Measurements from ENCODE around the gene MAJIN. TPM values are rescaled to one million over a fixed set of nuclear protein-coding genes. Genes with fewer than 3 reads are reported as not detected.

The MAJIN gene
- total RNA-seq, 4 donors from 2014 or later: not detected

DNA sequence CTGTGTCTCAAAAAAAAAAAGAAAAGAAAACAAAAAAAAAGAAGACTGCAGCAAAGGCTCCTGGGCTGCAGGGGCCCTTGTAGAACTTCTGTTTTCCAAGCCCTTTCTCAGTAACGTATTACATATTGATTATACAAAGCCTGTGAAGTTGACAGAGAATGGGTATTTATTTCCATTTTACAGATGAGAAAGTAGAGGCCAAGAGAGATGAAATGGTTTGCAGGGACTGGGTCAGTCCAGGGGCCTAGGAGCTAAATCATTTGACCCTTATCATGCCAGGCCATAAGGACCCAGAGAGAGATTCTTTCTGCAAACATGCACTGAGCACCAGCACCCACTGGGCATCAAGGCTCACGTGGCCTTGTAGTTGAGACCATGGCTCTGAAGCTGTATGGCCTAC lies 43.0 kb downstream of the MAJIN start:
- TF ChIP-seq, protein P1, sequence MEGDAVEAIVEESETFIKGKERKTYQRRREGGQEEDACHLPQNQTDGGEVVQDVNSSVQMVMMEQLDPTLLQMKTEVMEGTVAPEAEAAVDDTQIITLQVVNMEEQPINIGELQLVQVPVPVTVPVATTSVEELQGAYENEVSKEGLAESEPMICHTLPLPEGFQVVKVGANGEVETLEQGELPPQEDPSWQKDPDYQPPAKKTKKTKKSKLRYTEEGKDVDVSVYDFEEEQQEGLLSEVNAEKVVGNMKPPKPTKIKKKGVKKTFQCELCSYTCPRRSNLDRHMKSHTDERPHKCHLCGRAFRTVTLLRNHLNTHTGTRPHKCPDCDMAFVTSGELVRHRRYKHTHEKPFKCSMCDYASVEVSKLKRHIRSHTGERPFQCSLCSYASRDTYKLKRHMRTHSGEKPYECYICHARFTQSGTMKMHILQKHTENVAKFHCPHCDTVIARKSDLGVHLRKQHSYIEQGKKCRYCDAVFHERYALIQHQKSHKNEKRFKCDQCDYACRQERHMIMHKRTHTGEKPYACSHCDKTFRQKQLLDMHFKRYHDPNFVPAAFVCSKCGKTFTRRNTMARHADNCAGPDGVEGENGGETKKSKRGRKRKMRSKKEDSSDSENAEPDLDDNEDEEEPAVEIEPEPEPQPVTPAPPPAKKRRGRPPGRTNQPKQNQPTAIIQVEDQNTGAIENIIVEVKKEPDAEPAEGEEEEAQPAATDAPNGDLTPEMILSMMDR (IDR thresholded peaks at IDR 0.05; ENCODE audit: low read depth): no peak

DNA sequence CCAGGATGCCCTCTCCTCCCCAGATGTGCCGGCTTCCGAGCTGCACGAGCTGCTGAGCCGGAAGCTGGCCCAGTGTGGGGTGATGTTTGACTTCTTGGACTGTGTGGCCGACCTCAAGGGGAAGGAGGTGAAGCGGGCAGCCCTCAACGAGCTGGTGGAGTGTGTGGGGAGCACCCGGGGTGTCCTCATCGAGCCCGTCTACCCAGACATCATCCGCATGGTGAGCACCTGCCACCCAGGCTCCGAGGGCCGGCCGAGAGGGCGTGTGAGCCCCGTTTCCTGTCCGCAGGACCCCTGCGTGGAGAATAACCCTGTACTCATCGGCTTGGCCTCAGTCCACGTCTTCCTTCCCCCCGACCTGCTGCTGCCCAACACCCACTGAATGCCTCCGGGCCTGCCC lies 45.2 kb downstream of the MAJIN start:
- TF ChIP-seq, protein P1 (IDR thresholded peaks at IDR 0.05; ENCODE audit: low read depth): no peak

DNA sequence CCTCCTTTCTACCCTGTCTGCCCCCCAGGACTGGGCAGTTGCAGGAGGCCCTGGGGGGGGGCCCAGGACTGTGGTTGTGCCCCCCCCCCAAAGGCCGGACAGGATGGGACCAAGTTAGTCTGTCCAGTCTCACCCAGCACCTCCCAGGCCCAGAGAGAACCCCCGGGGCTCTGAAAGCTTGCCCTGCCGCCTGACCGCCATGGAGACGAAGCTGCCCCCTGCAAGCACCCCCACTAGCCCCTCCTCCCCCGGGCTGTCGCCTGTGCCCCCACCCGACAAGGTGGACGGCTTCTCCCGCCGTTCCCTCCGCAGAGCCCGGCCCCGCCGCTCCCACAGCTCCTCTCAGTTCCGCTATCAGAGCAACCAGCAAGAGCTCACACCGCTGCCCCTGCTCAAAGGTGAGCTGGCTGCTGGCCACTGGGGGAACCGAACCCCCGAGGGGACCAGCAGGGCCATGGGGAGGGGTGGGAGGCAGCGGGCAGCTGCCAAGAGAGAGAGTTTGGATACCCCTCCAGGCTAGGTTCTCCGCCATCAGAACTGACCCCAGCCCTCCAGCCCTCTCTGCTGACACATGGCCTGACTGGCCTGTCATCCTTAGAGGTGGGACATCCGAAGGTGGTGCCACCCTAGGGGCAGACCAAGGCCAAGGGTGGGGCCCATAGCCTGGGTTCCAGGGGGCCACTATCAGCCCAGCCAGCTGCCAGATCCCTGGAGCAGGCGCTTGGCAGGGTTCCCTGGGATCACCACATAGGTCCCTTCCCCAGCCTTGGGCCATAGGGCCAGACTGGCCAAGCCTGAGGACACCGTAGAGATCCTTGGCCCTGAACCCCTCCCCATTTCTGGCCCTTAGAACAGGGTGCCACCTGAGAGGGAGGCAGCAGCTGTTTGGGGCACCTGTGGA lies 46.1 kb downstream of the MAJIN start:
- TF ChIP-seq, protein P1 (IDR thresholded peaks at IDR 0.05; ENCODE audit: low read depth): no peak

DNA sequence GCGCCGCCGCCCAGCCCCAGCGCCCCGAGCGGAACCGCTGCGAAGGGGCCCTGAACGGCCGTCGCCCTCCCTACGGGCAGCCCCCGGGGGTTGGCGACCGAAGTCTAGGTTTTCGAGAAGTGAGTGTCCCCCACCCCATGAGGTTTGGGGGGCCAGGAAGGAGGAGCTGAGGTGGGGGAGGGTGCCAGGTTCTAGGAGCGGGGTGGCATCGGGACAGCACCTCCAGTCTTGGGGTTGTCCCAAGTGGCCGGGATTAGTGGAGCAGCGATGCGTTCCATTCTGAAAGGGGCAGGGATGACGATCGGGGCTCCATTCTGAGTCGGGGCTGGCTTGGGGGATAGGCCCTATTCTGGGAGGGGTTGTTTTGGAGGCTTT lies 47.0 kb downstream of the MAJIN start:
- TF ChIP-seq, protein P1 (IDR thresholded peaks at IDR 0.05; ENCODE audit: low read depth): no peak

DNA sequence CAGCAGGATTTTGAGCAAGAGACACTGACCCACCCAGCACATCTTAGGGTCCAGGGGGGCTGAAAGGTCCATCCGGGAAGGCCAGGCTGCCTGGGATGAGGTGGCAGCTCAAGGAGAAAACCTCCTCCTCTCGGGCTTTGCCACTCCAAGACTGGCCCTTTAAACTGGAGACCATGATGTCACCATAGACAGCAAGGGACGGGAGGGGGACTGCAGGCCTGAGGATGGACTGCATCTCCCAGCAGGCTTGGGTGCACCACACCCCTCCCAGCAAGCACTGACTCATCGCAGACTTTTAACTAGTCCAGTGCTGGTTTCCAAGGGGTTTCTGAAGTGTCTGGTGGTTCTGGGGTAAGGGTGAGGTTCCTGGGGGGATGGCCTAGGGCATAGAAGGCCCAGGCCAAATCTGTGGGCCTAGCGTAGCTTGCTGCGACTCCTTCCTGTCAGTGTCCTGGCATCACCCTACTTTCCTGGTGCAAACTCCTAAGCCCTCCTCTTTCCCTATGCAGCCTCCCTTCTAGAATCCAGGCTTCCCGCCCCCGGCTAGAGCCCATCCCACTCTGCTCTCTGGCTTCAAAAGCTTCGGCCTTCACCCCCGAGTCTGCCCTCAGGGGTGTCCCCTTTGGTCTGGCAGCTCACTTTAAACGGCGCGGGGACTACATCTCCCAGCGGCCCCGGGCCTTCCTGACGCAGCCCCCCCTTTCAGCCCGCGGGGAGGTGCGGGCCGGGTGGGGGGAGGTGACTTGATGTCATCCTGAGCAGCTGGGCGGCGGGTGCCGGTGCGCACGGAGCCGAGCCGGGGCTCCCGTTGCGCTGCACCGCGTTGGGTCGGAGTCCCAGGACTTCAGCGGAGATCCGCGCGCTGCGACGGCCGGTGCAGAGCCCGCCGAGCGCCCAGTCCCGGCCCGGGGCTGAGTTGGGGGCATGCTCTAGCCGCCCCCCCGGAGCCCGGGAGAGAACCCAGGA lies 47.7 kb downstream of the MAJIN start, which contains the start of gene PPP2R5B:
Gene PPP2R5B (plus strand): TSS at position 746 of the 966 bp plus-strand sequence. CDS start 1,046 bp downstream, outside the sequence.
- TF ChIP-seq, protein P1 (IDR thresholded peaks at IDR 0.05; ENCODE audit: low read depth): no peak

DNA sequence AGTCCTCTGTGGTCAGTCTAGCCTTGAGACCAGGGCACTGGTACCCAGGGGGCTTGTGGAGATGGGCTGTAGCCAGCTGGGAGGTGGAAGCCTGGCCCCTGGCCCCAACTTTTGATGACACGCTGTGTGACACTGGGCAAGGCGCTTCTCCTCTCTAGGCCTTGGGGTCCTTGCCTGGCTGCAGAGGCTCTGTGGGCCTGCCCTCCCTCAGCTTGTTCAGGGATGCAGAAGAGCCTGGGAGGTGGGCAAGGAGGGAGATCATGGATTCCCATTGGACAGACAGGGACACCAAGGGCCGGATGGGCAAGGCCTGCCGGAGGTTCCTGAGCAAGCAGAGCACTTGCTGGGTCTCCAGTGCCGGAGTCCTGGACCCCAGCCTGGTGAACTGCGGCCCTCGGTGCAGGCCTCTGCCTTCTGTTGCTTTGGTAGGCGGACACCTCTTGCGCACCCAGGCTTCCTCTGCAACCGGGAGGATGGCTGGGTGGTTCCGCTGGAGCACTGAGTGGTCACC lies 48.7 kb downstream of the MAJIN start:
- TF ChIP-seq, protein P1 (IDR thresholded peaks at IDR 0.05; ENCODE audit: low read depth): no peak

All from subcutaneous adipose tissue (tissue), 4 donors.